GM12872 (cell line): ENCODE results near the gene IL27RA.

Source experiments
- CTCF ChIP-seq: IDR thresholded peaks from 3 replicates; pipeline ENCODE4 v1.5.1; 2011; ENCODE audit warnings: low read depth, mild to moderate bottlenecking, low read length, moderate library complexity; ENCODE audit not compliant: insufficient read depth

IL27RA gene

GRCh38 chr19:14002571-14003250 lies 28.9 kb upstream of the IL27RA start:
- no peak for TF ChIP-seq CTCF

- no peak for TF ChIP-seq CTCF
These were observed 28.1 kb upstream of the IL27RA start for GRCh38 chr19:14003251-14004055.

- no peak for TF ChIP-seq CTCF
These were observed 26.8 kb upstream of the IL27RA start for GRCh38 chr19:14004619-14005348.

- no peak for TF ChIP-seq CTCF
These were observed 26.0 kb upstream of the IL27RA start for GRCh38 chr19:14005349-14006084.

- no peak for TF ChIP-seq CTCF
These were observed 25.3 kb upstream of the IL27RA start, which contains the start of gene RFX1 for GRCh38 chr19:14006085-14006765. Gene RFX1, minus strand, starts transcription at chr19:14006320. Its CDS starts 12,477 bp downstream, at chr19:13993843.

- no peak for TF ChIP-seq CTCF
These were observed 24.6 kb upstream of the IL27RA start for GRCh38 chr19:14006766-14007562.
